Measurements from ENCODE around the gene CC2D2B. TPM values are rescaled to one million over a fixed set of nuclear protein-coding genes. Genes with fewer than 3 reads are reported as not detected.

Gene CC2D2B
- total RNA-seq, 2 experiments from 2014 or later: 4.1 TPM; not detected in 1

GRCh38 chr10:95998255-95998784 is 90.5 kb downstream of the CC2D2B start:
- Histone ChIP-seq H2AFZ (ENCODE audit: low read length) (no peak overlapping the region), H3K36me3 (ENCODE audit: insufficient read depth, low read length) (no peaks in the 10 kb centered on the region), H3K4me2 (ENCODE audit: low read length) (no peak overlapping the region), H3K4me1 (ENCODE audit: insufficient read depth, low read length, poor library complexity, severe bottlenecking) (no peaks in the 10 kb centered on the region), H3K9me2 (ENCODE audit: insufficient read depth, low read length) (no peaks in the 10 kb centered on the region), H3K4me3 (ENCODE audit: low read depth, low read length, poor library complexity, severe bottlenecking) (no peak overlapping the region), H3K9me3 (ENCODE audit: low read length) (no peaks in the 10 kb centered on the region), H3K27ac (ENCODE audit: low read depth, low read length, poor library complexity, severe bottlenecking) (no peak overlapping the region), H4K20me1 (ENCODE audit: insufficient read depth, low read length) (no peaks in the 10 kb centered on the region), H3K79me2 (ENCODE audit: insufficient read depth, low read depth, low read length) (no peaks in the 10 kb centered on the region)
- CTCF ChIA-PET (ENCODE audit: unreplicated experiment): no interaction called here
- intact Hi-C loops (cut with micrococcal nuclease; ENCODE audit: unreplicated experiment): no loop called here
- POLR2A ChIA-PET: no interaction called here
- no TSS peak for BruUV-seq (replicated peaks)
- TF ChIP-seq CTCF (conservative IDR thresholded peaks at IDR 0.05; ENCODE audit: low read length) (no peak), EZH2phosphoT487 (IDR thresholded peaks at IDR 0.05; ENCODE audit: borderline replicate concordance, low read depth, low read length) (no peak)
- DNase-seq (ENCODE audit: low spot score): no peak

- no peak overlapping the region for H3K4me2 ChIP-seq (ENCODE audit: low read length)
- no peaks in the 10 kb centered on the region for H4K20me1 ChIP-seq (ENCODE audit: insufficient read depth, low read length)
- no peaks in the 10 kb centered on the region for H3K79me2 ChIP-seq (ENCODE audit: insufficient read depth, low read depth, low read length)
- no peaks in the 10 kb centered on the region for H3K9me3 ChIP-seq (ENCODE audit: low read length)
- no peak overlapping the region for H3K27ac ChIP-seq (ENCODE audit: low read depth, low read length, poor library complexity, severe bottlenecking)
- TF ChIP-seq CTCF (conservative IDR thresholded peaks at IDR 0.05; ENCODE audit: low read length): no peak
- no peak for TF ChIP-seq EZH2phosphoT487 (IDR thresholded peaks at IDR 0.05; ENCODE audit: borderline replicate concordance, low read depth, low read length)
- no peak for DNase-seq (ENCODE audit: low spot score)
- POLR2A ChIA-PET: interaction anchor here (0.6 kb wide), 2 partner anchors 18 to 184 kb away, joined by 3 read pairs; no protein-coding TSS in a partner anchor
- no peak overlapping the region for H2AFZ ChIP-seq (ENCODE audit: low read length)
- intact Hi-C loops (cut with micrococcal nuclease; ENCODE audit: unreplicated experiment): no loop called here
- CTCF ChIA-PET (ENCODE audit: unreplicated experiment): no interaction called here
- no peak overlapping the region for H3K4me3 ChIP-seq (ENCODE audit: low read depth, low read length, poor library complexity, severe bottlenecking)
- H3K4me1 ChIP-seq (ENCODE audit: insufficient read depth, low read length, poor library complexity, severe bottlenecking): no peaks in the 10 kb centered on the region
- H3K9me2 ChIP-seq (ENCODE audit: insufficient read depth, low read length): no peaks in the 10 kb centered on the region
- H3K36me3 ChIP-seq (ENCODE audit: insufficient read depth, low read length): no peaks in the 10 kb centered on the region
- no TSS peak for BruUV-seq (replicated peaks)
Measured at GRCh38 chr10:96013956-96014355, 106.2 kb downstream of the CC2D2B start.

GRCh38 chr10:96014473-96015102 is 106.8 kb downstream of the CC2D2B start:
- no TSS peak for BruUV-seq (replicated peaks)
- Histone ChIP-seq H3K27ac (ENCODE audit: low read depth, low read length, poor library complexity, severe bottlenecking) (no peak overlapping the region), H4K20me1 (ENCODE audit: insufficient read depth, low read length) (no peaks in the 10 kb centered on the region), H2AFZ (ENCODE audit: low read length) (no peak overlapping the region), H3K79me2 (ENCODE audit: insufficient read depth, low read depth, low read length) (no peaks in the 10 kb centered on the region), H3K4me2 (ENCODE audit: low read length) (no peak overlapping the region), H3K9me2 (ENCODE audit: insufficient read depth, low read length) (no peaks in the 10 kb centered on the region), H3K9me3 (ENCODE audit: low read length) (no peaks in the 10 kb centered on the region), H3K4me1 (ENCODE audit: insufficient read depth, low read length, poor library complexity, severe bottlenecking) (no peaks in the 10 kb centered on the region), H3K36me3 (ENCODE audit: insufficient read depth, low read length) (no peaks in the 10 kb centered on the region), H3K4me3 (ENCODE audit: low read depth, low read length, poor library complexity, severe bottlenecking) (no peak overlapping the region)
- no peak for DNase-seq (ENCODE audit: low spot score)
- POLR2A ChIA-PET: interaction anchor here (0.5 to 0.6 kb wide), 5 partner anchors 19 to 193 kb away, joined by 3 to 4 read pairs (median 3); no protein-coding TSS in a partner anchor
- intact Hi-C loops (cut with micrococcal nuclease; ENCODE audit: unreplicated experiment): loop anchor here (5.0 kb wide), 2 partner anchors 118 to 203 kb away; partner anchors contain the start of gene ZNF518A
- CTCF ChIA-PET (ENCODE audit: unreplicated experiment): interaction anchor here (0.9 kb wide), 1 partner anchor 215 kb away, joined by 3 read pairs; no protein-coding TSS in a partner anchor
- TF ChIP-seq EZH2phosphoT487 (IDR thresholded peaks at IDR 0.05; ENCODE audit: borderline replicate concordance, low read depth, low read length): no peak
- TF ChIP-seq CTCF (conservative IDR thresholded peaks at IDR 0.05; ENCODE audit: low read length): no peak
